Right renal cortex interstitium (tissue), 3 donors: ENCODE measurements around the gene MMRN2. TPM values are rescaled to one million over a fixed set of nuclear protein-coding genes. Genes with fewer than 3 reads are reported as not detected.
A peak's percentile ranks its signal among the peaks of the same experiment; 100 is the strongest.
"Not testable (repeated sequence)": the region's sequence is repeated elsewhere in the genome, so short reads cannot be mapped to it uniquely, and the experiment has no call there.

Experiments
- DNase-seq, 3 donors: peaks; one replicate each; pipeline ENCODE4 v3.0.0-alpha.2; 2013; ENCODE audit warnings: low read depth in 3 of 3, low spot score in 2 of 3
- polyA plus RNA-seq, 3 donors: library from polyadenylated mRNA; unstranded; fragments of 120-200 nt; gene quantifications; one replicate each; pipeline ENCODE4 v1.2.1, GENCODE V29; 2013; ENCODE audit not compliant: insufficient read length in 3 of 3

The MMRN2 gene
- polyA plus RNA-seq, 3 donors: 23.4 to 26.1 (median 24.0) TPM

DNA sequence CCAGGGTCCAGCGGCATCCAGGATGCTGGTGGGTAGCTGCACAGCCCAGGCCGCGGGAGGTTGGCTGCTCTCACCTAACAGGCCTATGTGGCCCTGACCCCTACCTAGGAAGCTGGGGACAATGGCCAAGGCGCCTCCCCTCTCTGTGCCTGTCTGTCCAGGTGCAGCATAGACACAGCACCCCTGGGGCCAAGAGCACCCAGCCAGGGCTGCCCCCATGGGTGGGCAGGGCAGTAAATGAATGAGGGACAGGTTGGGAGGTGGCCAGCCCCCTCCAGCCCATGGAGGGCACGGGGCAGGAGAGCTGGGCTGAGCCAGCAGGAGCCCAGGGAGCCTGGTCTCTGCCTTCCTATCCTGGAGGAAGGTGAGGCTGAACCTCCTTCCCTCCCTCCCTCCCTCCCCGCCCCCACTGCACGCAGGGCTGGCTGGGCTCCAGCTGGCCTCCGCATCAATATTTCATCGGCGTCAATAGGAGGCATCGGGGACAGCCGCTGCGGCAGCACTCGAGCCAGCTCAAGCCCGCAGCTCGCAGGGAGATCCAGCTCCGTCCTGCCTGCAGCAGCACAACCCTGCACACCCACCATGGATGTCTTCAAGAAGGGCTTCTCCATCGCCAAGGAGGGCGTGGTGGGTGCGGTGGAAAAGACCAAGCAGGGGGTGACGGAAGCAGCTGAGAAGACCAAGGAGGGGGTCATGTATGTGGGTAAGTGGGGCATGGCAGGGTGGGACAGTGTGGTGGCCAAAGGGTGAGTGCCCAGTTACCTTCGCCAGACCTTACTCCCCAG lies 893 bp upstream of the MMRN2 start, which contains the start of gene SNCG:
Gene SNCG (plus strand): TSS at position 484 of the 785 bp plus-strand sequence. CDS start 99 bp downstream, at position 583.
- no peak for DNase-seq

DNA sequence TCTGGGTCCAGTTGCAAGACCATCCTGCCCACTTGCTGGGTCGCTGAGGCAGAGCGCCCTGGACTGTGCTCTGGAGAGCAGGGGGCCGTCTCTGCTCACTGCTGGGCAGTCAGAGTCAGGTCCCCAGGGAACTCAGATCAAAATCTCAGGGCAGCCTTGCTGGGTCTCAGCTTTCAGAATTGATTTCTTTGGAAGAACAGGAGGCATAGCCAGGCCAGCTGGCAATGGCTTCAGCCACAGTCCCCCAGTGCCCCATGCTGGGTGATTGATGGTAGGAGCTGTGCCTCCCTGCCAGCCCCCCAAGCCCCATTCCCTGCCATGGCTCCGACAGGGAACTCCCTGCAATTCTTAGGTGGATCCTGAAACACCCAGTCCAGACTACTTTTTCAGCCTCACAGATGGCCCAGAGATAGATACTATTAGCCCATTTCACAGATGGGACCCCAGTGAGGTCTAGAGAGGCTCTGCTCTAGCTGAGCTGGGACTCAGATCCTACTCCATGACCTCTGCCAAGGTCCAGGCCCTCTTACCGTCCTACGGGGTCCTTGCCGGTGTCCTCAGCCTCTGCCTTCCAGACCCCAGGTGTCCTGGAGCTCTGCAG lies 467 bp downstream of the MMRN2 start:
- no peak for DNase-seq

DNA sequence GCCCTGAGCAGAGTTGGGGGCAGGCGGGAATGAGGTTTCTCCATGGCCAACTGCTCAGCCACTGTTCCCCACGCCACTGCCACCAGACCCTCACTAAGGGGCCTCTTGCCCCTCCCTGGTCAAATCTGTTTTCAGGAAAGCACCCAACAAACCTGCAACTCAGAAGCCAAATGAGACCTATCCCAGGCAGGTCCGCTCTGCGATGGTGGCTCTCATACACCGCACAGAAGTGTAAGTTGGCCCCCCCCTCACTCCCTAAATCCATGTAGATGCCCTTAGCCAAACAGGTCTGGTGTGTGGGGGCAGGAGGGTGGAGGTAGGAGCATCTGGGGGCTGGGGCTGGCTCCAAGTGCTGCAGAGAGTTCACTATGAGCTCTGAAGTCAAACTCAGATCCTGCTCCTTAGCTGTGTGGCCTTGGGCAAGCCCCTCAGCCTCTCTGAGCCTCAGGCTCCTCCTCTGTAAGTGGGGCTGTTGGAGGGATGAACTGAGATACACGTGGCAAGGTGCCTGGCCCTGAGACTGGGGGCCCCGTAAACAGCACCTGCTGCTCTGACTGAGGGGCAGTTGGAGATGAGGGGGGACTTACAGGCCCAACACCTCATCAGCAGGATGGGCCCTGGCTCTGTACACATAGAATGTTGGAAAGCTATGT lies 1.1 kb downstream of the MMRN2 start:
- no peak for DNase-seq

DNA sequence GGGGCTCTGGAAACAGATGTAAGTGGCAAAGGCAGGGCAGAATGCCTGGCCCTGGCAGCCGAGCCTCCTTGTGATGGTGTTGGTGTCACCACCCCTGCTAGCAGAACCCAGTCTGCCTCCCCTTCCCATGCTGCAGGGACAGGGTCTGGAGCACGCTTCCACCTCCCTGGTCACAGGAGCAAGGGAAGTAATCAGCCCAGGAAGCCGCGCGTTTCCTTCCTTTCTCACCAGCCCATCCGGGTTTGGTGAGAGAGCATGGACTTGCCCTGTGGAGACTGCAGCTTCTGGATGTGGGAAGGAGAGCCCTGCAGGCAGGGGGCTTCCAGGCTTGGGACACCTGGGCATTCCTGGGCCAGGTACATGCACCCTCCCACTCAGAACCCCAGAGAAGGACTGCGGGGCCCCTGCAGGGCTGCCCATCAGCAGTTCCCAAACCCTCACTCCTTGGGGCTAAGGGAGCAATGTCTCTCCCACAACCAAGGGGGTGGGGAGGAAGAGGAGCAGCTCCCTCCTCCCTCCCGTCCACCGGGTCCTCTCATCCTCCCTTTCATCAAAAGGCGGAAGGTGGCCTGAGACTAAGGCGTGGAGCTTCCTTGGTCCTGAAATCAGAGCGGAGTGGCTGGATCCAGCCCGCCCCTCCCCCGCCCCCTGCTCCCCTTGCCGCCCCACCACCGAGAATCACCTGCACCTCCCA lies 1.8 kb downstream of the MMRN2 start:
- no peak for DNase-seq

DNA sequence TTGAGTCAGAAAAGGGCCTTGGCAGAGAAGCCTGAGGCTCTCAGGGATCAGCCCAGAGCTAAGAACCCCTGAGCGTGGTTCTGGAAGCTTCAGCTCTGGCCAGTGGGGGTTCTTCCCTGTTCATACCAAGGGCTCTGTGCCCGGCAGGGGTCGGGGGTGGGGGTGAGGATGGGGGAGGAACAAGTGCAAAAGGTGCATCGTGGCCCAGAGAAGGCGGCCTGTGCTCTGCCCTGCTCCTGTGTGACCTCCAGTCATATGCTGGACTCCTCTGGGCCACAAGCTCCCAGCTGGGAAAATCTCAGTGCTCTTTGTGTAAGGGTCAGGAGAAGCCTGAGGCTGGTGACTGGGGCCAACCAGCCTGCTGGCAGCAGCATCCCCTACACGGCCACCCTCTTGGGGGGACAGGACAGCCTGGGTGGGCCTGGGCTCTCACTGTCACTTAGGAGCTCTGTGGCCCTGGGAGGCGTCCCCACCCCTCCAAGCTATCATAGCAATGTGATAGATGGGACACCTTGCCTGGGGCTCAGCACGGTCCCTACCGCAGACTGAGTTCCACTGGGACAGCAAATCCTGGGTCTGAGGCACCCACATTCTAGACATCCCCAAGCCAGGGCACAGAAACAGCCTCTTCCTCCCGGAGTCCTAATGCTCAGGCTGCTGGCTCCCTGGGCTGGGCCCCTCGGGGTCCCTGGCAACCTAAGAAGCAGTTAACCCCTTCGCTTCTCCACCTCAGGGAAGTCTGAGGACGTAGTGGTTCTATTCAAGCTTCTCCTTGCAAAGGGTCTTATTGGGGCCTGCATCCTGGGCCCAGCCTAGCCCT lies 2.5 kb downstream of the MMRN2 start:
- DNase-seq: no peak

DNA sequence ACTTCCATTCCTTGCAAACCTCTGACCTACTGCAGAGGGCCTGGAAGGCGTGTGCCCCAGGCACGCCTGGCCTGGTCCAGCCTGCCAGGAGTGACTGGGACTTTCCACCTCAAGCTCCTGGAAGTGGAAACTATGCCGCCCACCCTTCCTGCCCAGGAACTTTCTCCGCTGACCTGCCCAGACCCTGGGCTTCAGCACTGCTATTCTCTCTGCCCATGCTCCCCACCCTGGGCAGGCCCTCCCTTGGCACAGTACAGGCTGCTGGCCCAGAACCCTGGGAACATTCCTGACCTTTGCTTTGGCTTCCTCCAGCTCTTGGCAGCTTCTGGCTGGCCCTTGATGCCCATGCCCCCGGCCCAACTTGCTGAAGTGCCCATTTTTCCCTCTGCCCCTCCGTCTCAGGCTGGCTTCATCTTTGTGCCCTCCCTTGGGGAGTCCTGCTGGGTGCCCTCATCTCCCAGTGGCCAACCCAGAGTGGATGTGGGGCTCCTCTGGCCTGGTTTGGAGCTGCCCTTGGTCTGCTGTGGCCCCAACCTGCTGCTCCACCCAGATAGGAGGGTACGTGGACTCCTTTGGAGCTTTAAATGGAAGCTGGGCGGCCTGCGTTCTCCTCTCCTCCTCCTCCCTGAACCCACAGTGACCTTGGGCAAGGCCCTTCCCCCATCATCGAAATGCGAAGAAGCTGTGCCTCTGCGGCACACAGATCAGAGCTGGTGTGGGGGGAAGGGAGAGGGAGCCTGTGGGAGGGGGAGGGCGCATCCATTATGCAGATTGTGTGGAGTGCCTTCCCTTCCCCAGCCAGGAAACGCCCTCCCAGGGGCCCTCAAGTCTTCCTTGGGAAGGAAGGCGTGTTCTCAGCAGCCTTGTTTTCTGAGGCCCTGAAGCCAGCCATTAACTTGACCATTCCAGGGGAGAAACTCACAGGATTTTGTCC lies 3.4 kb downstream of the MMRN2 start:
- peak in 1 of 3 donors; percentile 48 for DNase-seq

DNA sequence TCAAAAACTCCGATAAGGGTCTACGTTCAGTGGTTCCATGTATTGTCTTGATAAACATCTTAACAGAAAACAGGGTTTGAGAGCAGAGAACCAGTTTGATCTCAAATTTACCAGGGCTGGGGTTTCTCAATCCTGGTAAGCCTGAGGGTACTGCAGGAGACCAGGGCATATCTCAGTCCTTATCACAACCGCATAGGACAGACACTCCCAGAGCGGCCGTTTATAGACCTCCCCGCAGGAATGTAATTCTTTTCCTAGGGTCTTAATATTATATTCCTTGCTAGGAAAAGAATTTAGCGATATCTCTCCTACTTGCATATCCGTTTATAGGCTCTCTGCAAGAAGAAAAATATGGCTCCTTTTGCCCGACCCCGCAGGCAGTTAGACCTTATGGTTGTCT lies 4.7 kb downstream of the MMRN2 start:
- not testable (repeated sequence) for DNase-seq

DNA sequence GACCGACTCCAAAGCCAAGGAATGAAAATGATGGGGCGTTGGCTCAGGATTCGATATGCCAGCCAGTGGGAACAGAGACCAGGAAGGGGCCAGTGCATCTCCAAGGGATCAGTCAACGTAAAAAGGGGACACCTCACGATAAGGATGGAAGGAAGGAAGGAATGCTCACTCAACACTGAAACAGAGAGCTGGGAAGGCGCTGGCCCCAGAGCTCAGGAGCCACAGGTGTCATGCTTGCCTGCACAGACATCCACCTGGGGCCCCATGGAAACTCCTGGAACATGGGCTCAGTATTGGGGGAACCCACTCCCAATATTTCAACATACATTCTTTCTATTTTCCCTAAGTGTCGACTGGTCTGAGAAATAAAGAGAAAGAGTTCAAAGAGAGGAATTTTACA lies 5.3 kb downstream of the MMRN2 start:
- DNase-seq: no peak

DNA sequence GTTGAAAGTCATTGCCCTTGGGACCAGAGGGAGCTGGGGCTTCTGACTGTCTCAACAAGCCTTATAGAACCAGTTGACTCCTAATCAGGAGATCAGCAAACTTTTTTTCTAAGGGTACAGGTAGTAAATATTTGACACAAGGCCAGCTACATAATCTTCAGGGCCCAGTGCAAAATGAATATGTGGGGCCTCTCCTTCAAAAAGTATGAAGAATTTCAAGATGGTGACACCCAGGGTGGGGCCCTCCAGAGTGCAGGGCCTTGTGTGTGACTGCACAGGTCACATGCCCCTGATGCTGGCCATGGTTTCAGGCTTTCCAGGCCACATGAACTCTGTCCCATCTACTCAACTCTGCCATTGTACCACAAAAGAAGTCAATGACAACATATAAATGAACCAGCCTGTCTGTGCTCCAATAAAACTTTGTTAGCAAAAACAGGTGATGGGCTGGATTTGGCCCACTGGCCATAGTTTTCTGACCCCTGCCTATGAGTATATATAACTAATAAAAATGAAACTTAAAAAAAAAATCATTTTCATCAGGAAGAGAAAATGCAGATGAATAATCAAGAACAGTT lies 6.1 kb downstream of the MMRN2 start:
- no peak for DNase-seq

DNA sequence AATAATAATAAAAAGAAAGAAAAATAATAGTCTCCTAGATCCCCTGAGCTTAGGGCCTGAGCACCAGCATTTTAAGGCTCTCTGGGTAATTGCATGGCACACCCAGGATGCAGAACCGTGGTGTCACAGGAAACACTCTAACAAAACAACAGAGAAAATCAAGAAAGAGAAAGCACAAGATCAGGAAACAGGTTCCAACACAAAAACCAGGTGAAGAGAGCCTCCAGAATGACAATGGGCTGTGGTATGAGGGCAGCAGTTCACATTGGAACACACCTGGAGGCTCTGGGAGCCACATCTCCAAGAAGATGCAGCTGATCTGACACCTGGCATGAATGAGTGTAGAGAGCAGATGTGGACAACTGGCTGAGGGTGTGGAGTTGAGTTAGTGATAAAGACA lies 7.1 kb downstream of the MMRN2 start:
- DNase-seq: no peak

DNA sequence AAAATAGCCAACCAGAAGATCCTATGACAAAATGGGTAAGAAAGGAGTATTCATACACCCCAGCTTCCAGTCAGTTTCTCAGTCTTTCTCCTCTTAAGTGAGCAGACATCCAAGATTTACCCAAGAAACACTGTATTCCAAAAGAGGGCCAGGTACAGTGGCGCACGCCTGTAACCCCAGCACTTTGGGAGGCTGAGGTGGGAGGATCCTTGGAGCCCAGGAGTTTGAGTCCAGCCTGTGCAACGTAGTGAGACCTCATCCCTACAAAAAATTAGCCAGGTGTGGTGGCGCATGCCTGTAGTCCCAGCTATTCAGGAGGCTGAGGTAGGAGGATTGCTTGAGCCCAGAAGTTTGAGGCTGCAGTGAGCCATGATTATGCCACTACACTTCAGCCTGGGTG lies 9.6 kb downstream of the MMRN2 start:
- not testable (repeated sequence) for DNase-seq

DNA sequence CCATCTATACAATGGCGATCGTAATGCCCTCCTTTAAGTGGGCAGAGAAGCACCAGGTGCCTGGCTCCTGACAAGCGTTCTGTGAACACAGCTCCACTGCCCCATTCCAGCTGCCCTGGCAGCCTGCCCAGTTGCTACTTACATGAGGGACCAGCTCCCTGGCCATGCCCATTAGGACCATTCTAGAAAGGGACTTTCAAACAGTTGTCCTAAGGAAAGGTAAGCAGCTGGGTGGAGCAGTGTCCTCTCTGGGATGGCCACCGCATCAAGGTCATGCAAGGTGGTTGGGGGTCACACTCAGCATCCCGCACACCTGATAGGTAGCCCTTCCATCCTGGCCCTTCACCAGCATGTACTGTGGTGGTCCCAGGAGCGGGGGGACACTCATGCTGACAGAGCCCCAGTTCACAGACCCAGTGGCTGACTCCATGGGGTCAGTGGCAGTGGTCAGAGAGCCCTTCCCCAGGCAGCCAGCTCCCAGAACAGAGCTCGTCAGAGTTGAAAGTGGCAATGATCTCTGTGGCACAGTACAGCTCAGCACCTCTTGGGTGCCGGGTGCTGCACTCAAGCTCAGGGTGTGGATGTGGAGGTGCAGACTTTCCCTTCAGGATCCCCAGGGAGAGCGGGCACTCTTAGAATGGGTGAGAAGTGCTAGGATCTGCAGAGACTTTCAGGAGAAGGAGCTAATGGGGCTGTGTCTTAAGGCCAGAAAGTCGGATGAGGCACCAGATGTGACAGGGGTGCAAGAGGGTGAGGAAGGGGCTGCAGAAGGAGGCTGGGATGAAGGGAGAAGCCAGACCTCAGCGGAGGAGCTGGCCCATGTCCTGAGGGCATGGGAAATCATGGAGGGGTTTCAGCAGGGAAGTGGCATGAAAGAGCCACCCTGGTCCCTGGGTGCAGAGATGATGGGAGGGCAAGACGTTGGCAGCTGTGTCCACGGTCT lies 10.9 kb downstream of the MMRN2 start:
- no peak for DNase-seq

DNA sequence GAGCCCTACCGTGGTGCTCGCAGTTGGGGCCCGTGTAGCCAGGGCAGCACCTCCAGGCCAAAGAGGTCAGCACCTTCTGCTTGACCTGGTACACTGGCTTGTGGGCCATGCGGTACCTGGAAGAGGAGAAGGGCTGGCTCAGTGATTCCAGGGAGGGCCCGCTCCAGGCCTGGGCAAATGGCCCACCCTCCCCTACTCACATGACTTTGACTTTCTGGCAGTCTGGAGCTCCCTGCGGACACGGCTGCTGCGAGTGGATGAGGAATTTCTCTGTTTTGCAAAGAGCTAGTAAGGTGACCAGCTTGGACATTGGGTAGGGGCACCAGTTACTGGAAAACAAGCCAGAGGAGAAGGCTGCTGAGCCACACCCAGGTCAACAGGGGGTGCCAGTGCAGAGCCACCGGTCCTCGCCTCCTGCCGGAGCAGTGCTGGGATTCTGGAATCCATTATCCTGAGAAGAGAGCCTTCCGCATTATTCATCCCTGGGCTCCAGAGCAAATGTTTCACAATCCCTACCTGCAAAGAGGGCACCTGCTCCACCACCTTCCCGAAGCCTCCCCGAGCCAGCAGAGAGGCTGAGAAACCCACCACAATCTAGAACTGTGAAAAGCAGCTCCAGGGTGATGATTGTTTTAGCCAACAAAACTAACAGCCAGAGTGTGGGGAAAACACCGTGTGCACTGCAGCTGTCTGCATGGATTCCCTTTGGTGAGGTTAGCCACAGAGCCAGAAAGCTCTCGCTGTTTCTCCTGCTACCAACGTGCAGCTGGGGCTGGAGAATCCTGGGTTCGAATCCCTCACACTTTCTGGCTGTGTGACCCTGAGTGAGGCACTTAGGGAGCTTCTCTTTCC lies 11.8 kb downstream of the MMRN2 start:
- DNase-seq: no peak

DNA sequence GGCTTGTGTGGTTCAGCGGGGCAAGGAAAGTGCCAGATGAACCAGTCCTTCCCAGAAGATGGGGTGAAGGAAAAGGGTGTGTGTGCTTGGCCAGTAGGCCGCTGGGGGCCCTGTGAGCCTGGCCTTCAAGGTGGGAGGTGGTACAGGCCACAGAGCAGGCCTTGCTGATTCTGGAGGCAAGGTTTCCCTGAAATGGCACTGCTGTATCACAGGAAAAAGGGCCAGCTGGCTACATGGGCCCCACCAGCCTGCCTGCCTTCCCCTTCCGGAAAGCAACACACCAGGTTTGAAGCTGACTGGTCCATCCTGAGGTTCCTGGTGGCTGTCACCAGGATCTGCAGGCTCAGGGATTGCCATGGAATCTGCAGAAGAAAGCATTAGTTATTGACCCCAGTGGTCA lies 12.5 kb downstream of the MMRN2 start:
- no peak for DNase-seq

DNA sequence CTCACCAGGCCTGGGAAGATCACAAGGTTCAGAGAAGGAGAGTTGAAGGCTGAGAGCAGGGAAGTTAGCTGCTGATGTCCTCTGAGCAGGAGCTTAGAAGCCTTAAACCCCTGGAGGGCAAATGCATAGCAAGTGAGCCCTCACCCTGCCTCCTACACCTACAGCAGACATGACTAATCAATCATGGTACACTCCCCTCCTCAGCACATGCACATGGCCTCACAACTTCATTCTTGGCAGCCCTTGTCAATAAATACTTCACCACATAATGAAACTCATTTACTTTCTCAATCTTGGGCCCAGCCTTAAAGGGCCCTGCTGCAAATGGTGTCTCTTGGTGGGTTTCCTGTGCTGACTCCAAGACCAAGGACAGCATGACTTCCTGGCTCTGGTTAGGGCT lies 12.9 kb downstream of the MMRN2 start:
- DNase-seq: no peak

DNA sequence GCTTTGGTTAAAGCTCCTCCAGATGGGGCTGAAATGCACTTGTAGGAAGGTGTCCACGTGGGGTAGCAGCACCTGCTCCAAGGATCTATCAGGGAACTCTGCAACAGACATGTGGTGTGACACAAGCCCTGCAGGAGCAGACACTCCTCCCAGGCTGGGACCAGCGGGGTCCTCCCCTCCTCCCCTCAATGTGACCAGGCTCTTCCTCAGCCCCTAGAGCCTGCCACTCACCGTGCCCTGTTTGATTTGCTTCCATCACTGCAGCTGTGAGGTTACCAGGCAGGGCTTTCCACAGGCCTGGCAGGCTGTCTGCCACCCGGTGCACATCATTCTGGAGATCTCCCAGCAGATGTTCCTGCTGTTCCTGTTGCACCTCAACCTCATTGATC lies 13.4 kb downstream of the MMRN2 start:
- no peak for DNase-seq
